T47D (cell line): Measurements from ENCODE around the gene NXT1.

Experiments used
- DNase-seq, 2 experiments: peaks; one replicate each; pipeline versions ENCODE4 v3.0.0 to v3.0.0-alpha.2; 2011 to 2012; ENCODE audit warnings: low read depth in 1 of 2, low spot score in 1 of 2
- JUND ChIP-seq: IDR thresholded peaks from 2 replicates; pipeline ENCODE4 v1.6.1; 2012; ENCODE audit warnings: low read depth
- in situ Hi-C: cut with HindIII; loops from 2 replicates; pipeline ENCODE4 v1.10.0; 2016; ENCODE audit warnings: low sequenced_read_pairs, low pct_unique_long_range_greater_than_20kb

Gene NXT1

DNA sequence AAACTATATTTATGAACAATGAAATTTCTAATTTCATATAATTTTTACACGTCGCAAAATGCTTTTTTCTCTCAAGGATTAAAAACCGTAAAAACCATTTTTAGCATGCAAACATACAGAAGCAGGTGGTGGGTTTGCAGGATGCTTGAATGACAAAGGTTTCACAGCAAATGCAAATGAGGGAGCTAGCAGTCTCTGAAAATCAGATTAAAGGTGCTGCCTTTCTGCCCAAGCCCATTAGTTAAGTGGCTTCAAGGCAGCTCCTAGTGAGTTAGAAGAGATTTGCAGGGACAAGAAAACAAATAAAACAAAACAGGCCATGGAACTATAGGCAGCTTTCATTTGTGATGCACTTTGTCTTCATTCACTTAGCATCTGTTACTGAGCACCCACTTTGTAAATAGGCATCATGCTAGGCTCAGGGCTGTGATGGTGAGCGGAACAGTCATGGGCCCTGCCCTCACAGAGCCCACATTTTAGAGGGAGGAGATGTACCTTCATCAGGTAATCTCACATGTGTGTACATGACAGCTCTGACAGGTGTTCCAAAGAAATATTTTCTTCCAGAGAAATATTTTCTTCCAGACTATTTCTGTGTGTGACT lies 41.2 kb downstream of the NXT1 start:
- no peak for DNase-seq
- TF ChIP-seq JUND: no peak
- in situ Hi-C loops: no loop called here

DNA sequence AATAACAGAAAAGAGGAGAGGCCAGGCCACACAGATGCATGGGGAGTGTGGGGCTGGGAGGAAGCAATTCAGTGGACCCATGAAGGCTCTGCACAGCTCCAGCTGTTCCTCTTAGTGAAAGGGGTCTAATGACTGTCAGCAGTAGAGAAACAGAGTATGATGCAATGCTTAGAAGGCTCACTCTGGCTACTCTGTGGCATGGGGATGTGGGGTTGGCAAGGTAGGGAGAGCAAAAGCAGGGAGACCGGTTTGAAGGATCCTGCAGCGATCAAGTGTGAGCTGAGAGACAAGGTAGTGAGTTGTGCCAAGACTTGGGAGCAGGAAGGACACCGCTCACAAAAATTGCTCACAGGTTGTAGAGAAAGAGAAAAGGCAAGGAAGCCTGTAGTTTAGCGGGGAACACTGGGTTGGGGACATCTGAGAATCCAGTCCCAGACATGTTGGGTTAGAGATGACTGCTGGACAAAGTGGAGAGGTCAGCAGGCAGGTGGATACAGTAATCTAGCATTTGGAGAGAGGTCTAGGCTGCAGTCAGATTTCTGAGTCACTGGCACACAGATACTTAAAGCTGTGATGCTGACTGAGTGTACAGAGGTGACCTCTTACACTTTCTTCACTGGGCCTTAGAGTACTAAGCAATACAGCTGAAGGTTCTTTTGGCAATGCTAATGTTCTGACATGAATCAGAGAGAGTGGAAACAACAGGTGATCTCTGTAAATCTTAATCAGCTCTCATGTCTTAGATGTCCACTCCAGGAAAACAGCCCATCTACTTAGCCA lies 43.6 kb downstream of the NXT1 start:
- DNase-seq: no peak
- in situ Hi-C loops: no loop called here
- no peak for TF ChIP-seq JUND

DNA sequence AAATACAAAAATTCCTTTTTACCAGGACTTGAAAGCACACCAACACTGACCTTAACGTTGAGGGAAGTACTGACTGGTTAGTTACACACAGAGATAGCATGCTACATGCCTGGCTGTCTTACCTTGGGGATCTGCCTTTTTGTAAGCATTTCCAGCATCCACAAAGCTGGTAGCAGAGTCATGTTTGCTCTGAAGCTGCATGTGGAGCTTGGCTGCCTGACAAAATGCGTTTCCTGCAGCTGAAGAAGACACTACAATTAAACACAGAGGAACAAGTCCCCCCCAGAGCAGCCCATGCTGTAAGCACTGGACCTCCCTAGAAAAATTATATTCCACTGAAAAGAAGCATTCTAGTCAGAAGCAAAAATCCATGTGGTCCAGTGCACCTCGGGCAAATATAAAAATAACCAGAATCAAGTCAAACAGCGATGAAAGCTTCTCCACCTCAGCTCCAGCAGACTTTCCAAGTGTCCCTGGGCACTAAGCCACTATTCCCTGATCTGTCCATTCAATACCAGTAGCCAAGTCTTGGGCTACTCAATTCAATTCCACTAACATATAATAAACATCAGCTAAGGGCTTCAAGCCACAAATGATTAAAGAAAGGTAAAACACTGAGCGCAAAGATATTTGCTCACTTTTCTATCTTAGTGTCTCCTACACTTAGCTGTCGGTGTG lies 46.5 kb downstream of the NXT1 start:
- in situ Hi-C loops: no loop called here
- no peak for DNase-seq
- TF ChIP-seq JUND: no peak

DNA sequence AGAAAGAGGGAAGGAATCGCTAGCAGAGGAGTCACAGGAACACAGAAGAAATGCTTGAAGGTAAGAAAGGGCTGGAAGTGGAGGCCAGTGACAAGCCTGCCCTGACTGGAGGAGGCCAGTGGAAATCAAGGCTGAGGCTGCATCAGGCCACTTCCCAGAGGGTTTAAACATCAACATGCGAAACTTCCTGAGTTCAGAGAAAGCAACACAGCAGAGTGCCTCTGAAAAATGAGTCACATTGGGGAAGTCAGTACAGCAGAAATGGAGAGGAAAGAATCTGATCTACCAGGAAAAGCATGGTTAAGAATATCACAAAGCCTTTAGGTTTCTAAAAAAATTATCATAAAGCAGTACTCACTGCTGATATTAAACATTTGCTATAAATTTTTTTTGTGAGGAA lies 47.4 kb downstream of the NXT1 start:
- DNase-seq: no peak
- in situ Hi-C loops: no loop called here
- TF ChIP-seq JUND: no peak

DNA sequence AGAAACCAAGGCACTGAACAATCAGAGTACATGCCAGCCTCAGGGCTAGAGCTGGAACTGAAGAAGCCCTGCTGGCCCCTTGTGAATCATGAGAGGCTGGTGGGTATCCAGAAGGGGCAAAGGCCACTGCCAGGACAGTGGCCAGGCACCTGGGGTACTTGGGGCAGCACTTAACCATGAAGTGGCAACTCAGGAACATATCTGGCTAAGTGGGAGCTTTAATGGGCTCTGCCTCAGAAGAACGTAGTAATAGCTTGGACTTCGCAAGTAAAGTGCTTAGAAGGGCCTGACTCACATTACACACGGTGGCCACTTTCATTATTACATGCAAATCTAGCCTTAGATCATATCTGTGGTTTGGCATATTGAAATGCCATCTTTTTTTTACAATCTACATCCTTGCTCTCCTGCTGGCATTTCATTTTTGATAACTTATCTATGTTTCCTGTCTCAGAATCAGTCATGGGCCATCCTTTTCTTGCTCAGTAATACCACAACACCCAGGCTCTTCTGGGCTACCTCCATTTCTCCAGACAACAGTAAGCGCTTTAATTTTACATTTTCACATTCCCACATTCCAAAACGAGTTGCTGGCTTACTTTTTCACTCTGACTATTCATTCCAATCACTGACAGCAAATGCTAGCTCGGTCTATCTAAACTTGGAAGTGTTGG lies 49.1 kb downstream of the NXT1 start:
- no peak for TF ChIP-seq JUND
- in situ Hi-C loops: no loop called here
- no peak for DNase-seq

DNA sequence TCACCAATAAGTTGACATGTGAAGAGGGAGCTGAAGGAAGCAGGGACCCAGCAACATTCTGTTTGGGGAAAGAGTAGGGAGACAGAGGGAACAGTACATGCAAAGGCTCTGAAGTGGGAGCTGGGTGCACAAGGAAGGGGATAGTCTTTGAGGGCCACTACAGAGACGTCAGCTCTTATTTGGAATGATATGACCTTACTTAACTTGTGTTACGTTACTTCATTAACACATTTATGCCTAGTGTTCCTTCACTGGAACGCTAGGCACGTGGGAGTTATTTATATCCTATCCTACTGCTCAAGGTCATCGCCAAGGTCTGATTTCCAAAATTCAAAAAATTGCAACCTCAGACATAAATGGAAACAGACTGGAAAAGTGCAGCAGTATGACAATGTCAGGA lies 50.5 kb downstream of the NXT1 start:
- in situ Hi-C loops: no loop called here
- DNase-seq: no peak
- no peak for TF ChIP-seq JUND

DNA sequence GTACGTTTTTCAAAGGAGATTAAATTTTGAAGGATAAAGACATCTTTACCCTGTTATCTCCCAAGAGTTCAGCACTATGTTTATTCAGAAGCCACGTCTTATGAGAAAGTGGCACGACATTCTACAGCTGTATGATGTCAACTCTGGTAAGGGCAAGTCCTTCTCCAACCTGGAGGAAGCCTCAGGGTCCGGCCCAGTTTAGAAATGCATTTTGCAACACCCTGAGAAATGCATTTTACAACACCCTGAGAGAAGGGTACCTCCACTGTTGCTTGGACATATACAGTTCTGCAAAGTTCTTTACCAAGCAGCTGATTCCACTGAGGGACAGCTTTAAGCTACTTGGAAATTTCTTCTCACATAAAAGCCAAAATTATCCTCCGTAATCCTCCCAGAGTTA lies 53.2 kb downstream of the NXT1 start:
- TF ChIP-seq JUND: no peak

DNA sequence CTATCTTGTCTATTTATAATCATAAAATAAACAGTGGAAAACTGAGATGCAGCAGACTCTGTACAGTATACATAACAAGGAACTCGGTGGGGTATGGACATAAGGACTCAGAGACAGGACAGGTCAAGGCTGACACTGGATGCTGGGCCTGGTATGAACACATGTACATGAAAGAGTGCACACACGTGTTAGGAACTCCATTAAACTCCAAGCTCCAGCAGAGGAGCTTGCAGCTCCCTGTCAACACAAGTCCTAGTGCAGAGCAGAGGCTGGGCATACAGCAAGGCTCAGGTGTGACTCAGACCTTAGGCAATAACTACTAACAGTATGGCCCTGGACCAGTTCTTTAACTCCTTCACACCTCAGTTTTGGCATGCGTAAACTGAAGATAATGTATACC lies 53.6 kb downstream of the NXT1 start:
- in situ Hi-C loops: no loop called here
- TF ChIP-seq JUND: no peak
- DNase-seq: peak in 1 of 2 experiments; percentile 34

More for the DNA sequence above, 53.2 kb downstream of the NXT1 start:
- DNase-seq: no peak
- in situ Hi-C loops: no loop called here
